Activated CD4-positive, alpha-beta T cell treated with anti-CD3 and anti-CD28 coated beads for 48 hours (primary cell): Measurements from ENCODE around the gene FILIP1.
A peak's percentile ranks its signal among the peaks of the same experiment; 100 is the strongest.

Experiments
- DNase-seq: peaks from one replicate; pipeline ENCODE4 v3.0.0-alpha.2; 2020

Gene FILIP1

GRCh38 chr6:75493400-75494064 is at the start of gene FILIP1:
Gene FILIP1, minus strand, starts transcription at chr6:75493800. Its CDS starts 78,828 bp downstream, at chr6:75414972.
- DNase-seq, result no peak

- no peak for DNase-seq
These were observed 49.7 kb upstream of the FILIP1 start for GRCh38 chr6:75543311-75543710.

GRCh38 chr6:75539136-75539535 is 45.5 kb upstream of the FILIP1 start:
- DNase-seq, result no peak

- no peak for DNase-seq
These were observed 38.9 kb upstream of the FILIP1 start for GRCh38 chr6:75532521-75532920.

GRCh38 chr6:75531174-75531573 is 37.6 kb upstream of the FILIP1 start:
- DNase-seq, result no peak

- DNase-seq, result no peak
These were observed 37.1 kb upstream of the FILIP1 start for GRCh38 chr6:75530696-75531095.

- no peak for DNase-seq
These were observed 34.8 kb upstream of the FILIP1 start for GRCh38 chr6:75528423-75528822.

- DNase-seq, result peak; percentile 59
These were observed 33.0 kb upstream of the FILIP1 start for GRCh38 chr6:75526502-75527127.

GRCh38 chr6:75525682-75526081 is 32.1 kb upstream of the FILIP1 start:
- DNase-seq, result no peak

GRCh38 chr6:75524322-75524972 is 30.8 kb upstream of the FILIP1 start:
- DNase-seq, result no peak

- no peak for DNase-seq
These were observed 23.2 kb upstream of the FILIP1 start for GRCh38 chr6:75516757-75517156.

- no peak for DNase-seq
These were observed 19.0 kb upstream of the FILIP1 start for GRCh38 chr6:75512591-75512990.

- DNase-seq, result no peak
These were observed 11.8 kb upstream of the FILIP1 start for GRCh38 chr6:75505424-75505823.

GRCh38 chr6:75504465-75505222 is 11.0 kb upstream of the FILIP1 start:
- DNase-seq, result no peak

- no peak for DNase-seq
These were observed 9.7 kb upstream of the FILIP1 start for GRCh38 chr6:75503291-75503690.

GRCh38 chr6:75502884-75503283 is 9.3 kb upstream of the FILIP1 start:
- DNase-seq, result no peak

- DNase-seq, result no peak
These were observed 8.2 kb upstream of the FILIP1 start for GRCh38 chr6:75501756-75502155.

- no peak for DNase-seq
These were observed 6.0 kb upstream of the FILIP1 start for GRCh38 chr6:75499640-75500039.

GRCh38 chr6:75498862-75499261 is 5.3 kb upstream of the FILIP1 start:
- no peak for DNase-seq

GRCh38 chr6:75497994-75498393 is 4.4 kb upstream of the FILIP1 start:
- DNase-seq, result no peak

GRCh38 chr6:75495011-75495410 is 1.4 kb upstream of the FILIP1 start:
- DNase-seq, result no peak

- DNase-seq, result no peak
These were observed 690 bp upstream of the FILIP1 start for GRCh38 chr6:75494290-75494689.

GRCh38 chr6:75492386-75493153 is 1.0 kb downstream of the FILIP1 start:
- DNase-seq, result no peak
